Measurements from ENCODE around the gene SNURF.
"Not testable (repeated sequence)": the region's sequence is repeated elsewhere in the genome, so short reads cannot be mapped to it uniquely, and the experiment has no call there.

The SNURF gene

GRCh38 chr15:24962880-24963279, 8.1 kb downstream of the SNURF start:
- POLR2A ChIA-PET: no interaction called here
- CTCF ChIA-PET: no interaction called here
- DNase-seq (ENCODE audit: low read depth, low spot score): no peak
- no peak for TF ChIP-seq CTCF (IDR thresholded peaks at IDR 0.05; ENCODE audit: insufficient read depth, low read length, missing control alignments)
- no peak overlapping the region for H3K4me3 ChIP-seq (ENCODE audit: low read depth, low read length)

DNA sequence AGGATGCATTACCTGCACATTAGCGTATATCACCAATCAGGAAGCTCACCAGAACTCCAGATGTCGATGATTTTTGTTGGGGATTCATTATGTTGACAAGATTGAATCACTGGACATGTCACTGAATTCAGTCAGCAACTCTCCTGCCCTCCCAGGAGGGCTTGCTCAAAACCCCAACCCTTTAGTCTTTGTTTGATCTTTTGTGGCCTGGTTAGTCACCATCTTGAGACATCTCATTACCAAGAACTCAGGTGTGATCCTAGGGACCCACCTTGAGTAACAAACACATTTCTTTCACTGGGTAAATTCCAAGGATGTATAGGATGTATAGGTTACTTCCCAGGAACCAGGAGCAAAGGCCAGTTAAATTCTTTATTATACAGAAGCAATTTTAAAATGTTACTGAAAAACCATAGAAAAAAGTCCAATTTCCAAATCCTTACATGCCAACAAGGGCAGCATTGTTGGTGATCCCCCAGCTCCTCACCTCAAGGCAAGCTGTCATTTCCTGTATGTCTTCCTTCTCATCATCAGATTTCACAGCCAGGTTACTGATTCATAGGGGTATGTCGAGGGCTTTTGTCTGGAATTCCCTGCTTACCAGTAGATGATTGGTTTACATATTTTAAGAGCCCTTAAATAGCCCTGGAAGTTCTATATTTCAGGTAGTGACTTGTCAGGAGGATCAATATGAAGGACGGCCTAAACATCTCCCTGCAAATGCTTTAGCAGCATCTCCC, 11.7 kb downstream of the SNURF start:
- TF ChIP-seq CTCF (IDR thresholded peaks at IDR 0.05; ENCODE audit: insufficient read depth, low read length, missing control alignments): no peak
- CTCF ChIA-PET: no interaction called here
- POLR2A ChIA-PET: no interaction called here
- H3K4me3 ChIP-seq (ENCODE audit: low read depth, low read length): no peak overlapping the region
- no peak for DNase-seq (ENCODE audit: low read depth, low spot score)

- ChIA-PET POLR2A (no interaction called here), CTCF (no interaction called here)
- no peak for TF ChIP-seq CTCF (IDR thresholded peaks at IDR 0.05; ENCODE audit: insufficient read depth, low read length, missing control alignments)
- no peak for DNase-seq (ENCODE audit: low read depth, low spot score)
- H3K4me3 ChIP-seq (ENCODE audit: low read depth, low read length): no peak overlapping the region
Measured at GRCh38 chr15:24971052-24971451, 16.3 kb downstream of the SNURF start.

DNA sequence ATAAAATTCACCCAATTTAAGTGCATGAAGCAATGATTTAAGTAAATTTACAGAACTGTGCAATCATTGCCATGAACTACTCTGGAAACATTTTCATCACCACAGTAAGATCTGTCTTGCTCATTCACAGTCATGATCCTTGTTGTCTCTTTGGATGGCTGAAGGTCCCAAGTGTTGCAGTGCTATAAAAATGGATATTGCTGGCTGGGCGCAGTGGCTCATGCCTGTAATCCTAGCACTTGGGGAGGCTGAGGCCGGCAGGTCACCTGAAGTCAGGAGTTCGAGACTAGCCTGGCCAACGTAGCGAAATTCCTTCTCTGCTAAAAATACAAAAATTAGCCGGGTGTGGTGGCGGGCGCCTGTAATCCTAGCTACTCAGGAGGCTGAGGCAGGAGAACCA, 17.0 kb downstream of the SNURF start:
- CTCF ChIA-PET: no interaction called here

DNA sequence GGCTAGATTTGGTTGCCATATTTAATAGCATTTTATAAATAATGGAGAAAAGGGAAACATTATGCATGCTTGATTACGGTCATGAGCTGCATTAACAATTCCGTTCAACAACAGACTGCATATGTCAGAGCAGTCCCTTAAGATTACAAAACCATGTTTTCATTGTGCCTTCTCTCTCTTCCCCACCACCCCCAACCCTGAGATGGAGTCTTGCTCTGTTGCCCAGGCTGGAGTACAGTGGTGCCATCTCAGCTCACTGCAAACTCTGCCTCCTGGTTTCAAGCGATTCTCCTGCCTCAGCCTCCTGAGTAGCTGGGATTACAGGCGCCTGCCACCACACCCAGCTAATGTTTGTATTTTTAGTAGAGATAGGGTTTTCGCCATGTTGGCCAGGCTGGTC, 17.9 kb downstream of the SNURF start:
- CTCF ChIA-PET; H3K4me3 ChIP-seq (ENCODE audit: low read depth, low read length); POLR2A ChIA-PET; DNase-seq (ENCODE audit: low read depth, low spot score): not testable (repeated sequence)

More for the DNA sequence above, 17.0 kb downstream of the SNURF start:
- TF ChIP-seq CTCF (IDR thresholded peaks at IDR 0.05; ENCODE audit: insufficient read depth, low read length, missing control alignments): no peak
- POLR2A ChIA-PET: no interaction called here
- DNase-seq (ENCODE audit: low read depth, low spot score): no peak
- H3K4me3 ChIP-seq (ENCODE audit: low read depth, low read length): no peak overlapping the region

- ChIA-PET CTCF (no interaction called here), POLR2A (no interaction called here)
- TF ChIP-seq CTCF (IDR thresholded peaks at IDR 0.05; ENCODE audit: insufficient read depth, low read length, missing control alignments): no peak
- H3K4me3 ChIP-seq (ENCODE audit: low read depth, low read length): no peak overlapping the region
- no peak for DNase-seq (ENCODE audit: low read depth, low spot score)
Measured at GRCh38 chr15:24976932-24977331, 22.1 kb downstream of the SNURF start.

- no peak for TF ChIP-seq CTCF (IDR thresholded peaks at IDR 0.05; ENCODE audit: insufficient read depth, low read length, missing control alignments)
- H3K4me3 ChIP-seq (ENCODE audit: low read depth, low read length): no peak overlapping the region
- POLR2A ChIA-PET: no interaction called here
- CTCF ChIA-PET: no interaction called here
- no peak for DNase-seq (ENCODE audit: low read depth, low spot score)
Measured at GRCh38 chr15:24977686-24978085, 22.9 kb downstream of the SNURF start.
